HG03139 (cell line): Measurements from ENCODE around the gene CCDC15.

Experiments used
- ATAC-seq: cut with Tn5 transposase; IDR thresholded peaks from one replicate; pipeline ENCODE4 v1.9.1; 2021; ENCODE audit not compliant: unreplicated experiment

The CCDC15 gene

DNA sequence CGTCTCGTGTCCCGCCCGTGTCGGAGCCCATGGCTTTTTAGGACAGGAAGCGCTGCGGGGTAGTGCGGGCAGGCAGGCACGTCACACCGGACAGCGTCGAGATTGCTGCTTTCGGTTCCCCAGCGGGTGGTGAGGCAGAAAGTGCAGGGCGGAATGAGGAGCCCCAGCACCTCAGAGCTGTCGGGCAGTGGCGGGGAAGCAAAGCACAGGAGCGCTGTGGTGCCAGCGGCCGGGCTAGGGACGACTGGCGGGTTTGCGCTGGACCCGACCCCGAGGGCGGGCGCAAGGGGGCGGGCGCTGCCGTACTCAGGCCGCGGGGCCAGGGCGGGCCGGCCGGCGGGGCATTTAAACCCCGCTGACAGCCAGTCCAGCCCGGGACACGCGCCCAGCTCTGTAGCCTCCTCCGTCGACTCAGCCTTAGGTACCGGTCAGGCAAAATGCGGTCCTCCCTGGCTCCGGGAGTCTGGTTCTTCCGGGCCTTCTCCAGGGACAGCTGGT is 109.0 kb downstream of the CCDC15 start, which contains the start of gene SLC37A2:
SLC37A2 (plus strand) TSS at position 375 of the 498 bp plus-strand sequence; CDS start at position 438, 63 bp downstream.
- ATAC-seq, result peak; percentile 95

DNA sequence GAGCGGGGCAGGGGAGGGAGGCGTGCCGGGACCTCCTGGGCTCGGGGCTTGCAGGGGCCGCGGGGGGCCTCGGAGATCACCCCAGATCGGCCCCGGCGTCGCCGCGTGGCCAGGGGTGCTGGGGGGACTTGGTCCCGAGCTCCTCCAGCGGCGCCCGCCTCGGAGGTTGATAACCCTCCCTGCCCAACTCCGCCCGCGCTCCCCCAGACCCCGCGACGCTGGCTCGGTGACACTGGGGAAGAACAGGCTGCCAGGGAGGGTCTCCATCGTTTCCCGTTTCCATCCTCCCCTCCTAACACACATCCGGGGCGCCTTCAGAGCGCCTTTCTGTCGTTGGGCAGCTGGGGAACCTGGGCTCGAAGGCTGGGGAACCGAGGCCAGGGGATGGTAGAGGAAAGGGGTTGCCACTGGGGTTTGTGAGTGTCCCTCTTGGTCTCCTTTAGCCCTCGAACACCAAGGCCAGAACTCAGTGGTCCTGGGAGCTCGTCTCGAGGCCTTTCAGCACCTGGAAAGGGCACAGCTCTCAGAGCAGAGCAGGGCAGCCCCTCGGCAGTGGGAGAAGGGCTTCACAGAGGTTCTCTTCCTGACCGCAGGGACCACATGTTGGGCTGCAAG is 109.5 kb downstream of the CCDC15 start:
- ATAC-seq, result peak; percentile 14

DNA sequence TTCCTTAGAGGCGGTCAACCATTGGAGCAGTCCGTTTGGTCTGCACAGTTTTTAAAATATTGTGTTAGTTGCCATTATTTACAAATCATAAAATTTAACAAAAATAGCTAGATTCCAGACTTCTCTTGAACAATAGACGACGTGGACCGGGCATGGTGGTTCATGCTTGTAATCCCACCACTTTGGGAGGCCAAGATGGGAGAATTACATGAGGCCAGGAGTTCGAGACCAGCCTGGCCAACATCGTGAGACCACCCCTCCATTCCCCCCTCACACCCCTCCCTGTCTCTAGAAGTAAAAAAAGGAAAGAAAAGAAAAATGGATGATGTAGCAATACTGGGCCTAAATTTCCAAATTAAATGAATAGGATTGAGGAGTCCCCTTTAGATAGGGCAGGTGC is 110.1 kb downstream of the CCDC15 start:
- ATAC-seq, result no peak

DNA sequence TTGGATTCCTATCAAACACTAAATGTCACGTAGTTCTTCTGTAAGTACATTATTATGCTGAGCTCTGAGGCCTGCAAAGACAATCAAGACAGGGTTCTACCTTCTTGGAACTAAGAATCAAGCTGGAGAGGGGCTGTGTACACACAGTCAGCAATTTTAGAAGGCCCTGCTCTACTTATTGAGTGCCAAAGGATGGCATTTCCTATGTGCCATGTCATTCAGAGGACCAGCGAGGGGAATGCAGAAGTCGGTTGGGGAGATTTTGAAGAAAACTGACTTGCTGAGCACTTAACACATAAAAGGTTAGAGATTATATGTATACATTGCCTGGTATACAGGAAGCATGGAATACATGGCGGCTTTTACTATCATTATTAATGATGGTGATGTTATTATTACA is 114.4 kb downstream of the CCDC15 start:
- ATAC-seq, result no peak

DNA sequence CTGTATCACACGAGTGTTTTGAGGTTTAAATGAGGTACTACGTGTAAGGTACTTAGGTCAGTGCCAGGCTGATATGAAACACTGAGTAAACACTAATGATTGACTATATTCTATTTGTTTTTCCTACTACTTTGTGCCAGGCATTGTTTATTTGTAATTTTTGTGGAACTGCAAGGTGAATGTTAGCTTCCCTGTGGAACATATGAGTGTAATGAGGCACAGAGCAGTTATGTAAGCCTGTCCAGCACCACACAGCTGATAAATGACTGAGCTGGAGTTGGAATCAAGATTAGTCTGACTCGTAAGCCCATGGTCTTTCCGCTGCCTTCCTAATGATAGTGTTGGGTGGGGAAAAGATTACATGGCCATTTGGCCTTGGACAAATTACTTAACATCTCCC is 115.0 kb downstream of the CCDC15 start:
- ATAC-seq, result no peak

DNA sequence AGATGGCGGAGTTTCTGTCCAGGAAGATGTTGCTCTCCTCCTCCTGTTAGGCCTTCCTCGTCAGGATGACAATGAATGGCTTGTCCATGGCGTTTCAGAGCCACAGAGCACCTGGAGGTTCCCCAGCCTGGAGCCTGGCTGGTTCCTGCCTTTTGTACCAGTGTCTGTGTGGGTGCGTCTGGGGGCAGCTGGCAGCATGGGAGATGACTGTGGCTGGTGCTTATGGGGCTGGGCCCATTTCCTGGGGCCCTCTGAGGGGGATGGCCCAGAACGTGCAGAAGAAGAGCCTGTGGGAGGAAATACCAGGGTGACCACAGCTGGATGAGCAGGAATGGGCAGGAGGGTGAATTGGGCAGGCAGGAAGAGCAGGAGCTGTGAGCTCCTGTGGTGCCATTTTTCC is 115.8 kb downstream of the CCDC15 start:
- ATAC-seq, result no peak

DNA sequence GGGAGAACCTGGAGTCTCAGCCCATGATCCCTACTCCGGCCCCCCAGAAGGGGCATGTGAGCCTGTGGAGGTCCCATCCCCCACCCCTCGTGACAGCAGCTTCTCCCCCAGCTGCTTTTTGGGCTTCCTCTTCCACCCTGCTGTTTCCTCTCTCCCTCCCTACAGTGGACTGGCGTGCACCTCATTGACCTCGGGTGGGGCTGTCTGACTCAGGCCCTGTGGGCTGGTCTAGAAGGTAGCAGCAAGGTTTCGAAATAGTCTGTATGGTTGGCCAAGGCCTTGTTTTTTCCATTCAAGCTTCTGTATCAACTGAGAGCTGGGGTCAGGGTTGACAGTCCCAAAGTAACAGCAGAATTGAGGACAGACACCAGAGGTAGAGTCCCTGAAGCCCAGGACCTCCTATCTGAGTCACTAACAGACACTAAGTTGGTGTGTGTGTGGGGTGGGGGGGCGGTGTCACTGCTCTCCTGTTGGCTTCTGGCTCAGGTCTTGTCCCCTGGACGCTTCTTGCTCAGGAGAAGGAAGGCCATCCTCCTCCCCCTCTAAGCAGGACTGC is 116.8 kb downstream of the CCDC15 start:
- ATAC-seq, result peak; percentile 62

DNA sequence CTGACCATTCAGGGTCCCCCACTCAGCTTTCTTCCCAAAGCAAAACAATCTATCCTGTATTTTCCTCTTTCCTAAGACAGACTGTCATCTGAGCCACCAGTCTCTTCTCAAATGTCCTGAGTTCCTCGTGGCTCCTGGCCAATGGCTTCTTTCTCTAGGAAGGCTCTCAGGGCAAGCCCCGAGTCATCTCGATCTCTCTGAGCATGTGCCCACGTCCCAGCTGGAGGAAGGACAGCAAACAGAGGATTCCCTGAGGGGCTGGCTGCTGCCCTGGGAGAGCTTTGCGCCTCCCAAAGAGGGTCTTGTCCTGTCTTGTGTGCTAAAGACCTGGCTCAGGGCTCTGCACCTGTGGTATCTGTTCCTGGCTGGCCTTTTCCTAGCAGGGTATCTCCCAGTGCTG is 117.4 kb downstream of the CCDC15 start:
- no peak for ATAC-seq

DNA sequence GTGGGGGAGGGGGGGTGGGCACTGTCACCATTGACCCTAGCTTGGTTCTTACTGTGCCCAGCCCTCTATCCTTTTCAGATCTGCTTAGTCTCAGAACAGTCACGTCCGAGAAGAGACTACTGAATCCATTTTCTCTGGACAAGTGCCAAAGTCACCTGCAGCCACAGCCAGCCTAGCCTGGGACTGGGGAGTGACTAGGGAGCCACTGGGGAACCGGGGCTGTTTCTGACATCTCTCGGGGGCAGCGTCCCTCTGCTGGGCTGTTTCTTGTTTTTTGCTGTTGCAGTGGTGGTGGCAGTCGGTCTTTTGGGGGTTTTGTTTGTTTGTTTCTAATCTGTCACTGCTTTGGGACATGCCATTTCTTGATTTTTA is 117.8 kb downstream of the CCDC15 start:
- no peak for ATAC-seq

DNA sequence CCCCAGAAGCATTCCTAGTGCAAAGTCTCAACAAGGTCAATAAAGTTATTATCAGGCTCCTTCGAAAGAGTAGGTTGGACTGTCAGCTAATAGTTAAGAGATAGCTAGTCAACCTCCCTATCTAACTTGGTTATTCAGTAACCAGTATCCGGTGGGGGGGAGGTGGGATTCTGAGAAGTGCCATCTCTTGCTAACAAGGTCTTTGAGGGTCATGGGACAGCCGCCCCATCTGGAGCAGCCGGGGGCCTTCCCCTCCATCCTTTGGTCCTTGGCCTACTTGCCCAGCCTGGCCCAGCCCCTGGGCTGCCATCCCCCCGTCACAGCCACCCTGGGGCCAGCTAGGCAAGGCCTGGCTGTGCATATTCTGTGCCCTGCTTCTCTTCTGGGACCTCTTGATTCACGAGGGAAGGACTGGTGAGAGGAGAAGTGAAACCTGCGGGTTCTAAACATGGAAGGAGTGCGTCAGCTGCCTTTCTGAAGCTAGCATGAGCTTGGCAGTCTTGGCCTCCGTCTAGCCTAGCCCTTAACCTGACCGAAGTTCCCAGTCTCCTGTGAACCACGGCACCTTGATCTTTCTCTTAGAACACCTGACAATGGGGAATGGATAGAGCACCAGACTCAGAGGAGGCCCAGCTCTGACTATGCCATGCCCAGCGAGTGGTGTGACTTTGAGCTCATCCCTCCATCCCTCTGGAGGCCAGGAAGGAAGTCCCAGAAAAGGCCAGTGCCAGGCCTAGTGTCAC is 118.4 kb downstream of the CCDC15 start:
- peak; percentile 73 for ATAC-seq

DNA sequence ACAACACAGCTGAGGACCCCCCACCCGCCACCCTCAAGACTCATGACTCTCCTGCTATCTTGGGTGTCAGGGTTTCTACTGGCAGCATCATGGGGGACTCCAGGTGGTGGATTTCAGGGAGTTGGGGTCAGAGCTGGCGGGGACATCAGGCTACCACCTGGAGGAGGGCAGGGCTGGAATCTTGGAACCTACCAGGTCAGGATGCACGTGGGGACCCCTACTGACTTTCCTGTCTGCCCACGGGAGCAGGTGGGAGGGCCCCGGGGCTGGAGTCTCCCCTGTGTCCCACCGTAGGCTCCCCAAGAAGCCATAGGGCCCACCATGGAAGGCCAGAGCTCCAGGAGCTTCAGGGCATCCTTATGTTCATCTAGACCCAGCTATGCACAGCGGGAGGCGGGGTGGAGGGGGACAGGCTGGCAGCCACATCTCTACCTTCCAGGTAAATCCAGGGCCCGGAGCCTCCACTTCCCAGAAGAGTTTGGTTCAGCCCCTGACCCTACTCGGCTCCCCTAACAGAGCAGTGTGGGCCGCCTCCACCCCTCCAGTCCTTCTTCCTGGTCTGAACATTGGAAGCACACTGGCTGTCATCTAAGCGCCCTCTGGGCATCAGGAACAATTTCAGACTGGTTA is 119.1 kb downstream of the CCDC15 start:
- no peak for ATAC-seq

DNA sequence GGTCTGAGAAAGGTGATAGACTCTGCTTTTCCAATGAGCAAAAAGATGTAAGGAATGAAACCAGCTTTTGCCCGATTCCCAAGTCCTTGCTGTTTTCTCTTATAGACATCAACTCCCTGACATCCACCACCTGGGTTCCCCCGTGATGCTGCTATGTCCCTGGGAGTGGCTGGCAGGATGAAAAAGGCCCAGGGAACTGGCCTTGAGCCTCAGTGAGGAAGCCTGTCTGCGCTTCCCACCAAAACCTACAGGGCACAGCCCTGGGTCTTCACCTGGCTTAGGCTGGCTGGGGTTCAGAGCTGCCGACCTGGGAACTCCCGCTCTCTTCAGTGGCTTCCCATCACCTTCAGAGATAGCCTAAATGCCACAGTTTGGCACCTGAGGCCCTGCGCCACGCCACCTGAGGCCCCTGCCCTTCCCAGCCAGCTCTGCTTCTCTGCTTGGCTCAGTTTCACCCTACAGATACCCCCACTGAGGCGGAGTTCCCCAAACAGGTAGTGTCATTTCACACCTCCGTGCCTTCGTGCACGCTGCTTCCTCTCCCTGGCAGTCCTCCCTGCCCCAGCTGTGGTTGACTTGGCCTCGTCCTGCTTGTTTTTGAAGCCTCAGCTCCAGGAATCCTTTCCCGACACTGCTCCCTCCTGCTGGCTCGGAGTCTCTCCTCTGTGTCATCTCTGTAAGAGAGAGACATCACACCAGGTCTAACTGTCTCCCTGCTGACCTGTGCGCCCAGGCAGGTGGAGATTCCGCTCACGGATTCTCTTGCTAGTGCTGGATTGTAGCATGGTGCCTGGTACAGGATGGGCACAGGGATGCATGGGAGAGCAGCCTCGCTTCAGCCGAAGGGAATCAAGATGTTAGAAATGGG is 119.8 kb downstream of the CCDC15 start:
- ATAC-seq, result no peak

DNA sequence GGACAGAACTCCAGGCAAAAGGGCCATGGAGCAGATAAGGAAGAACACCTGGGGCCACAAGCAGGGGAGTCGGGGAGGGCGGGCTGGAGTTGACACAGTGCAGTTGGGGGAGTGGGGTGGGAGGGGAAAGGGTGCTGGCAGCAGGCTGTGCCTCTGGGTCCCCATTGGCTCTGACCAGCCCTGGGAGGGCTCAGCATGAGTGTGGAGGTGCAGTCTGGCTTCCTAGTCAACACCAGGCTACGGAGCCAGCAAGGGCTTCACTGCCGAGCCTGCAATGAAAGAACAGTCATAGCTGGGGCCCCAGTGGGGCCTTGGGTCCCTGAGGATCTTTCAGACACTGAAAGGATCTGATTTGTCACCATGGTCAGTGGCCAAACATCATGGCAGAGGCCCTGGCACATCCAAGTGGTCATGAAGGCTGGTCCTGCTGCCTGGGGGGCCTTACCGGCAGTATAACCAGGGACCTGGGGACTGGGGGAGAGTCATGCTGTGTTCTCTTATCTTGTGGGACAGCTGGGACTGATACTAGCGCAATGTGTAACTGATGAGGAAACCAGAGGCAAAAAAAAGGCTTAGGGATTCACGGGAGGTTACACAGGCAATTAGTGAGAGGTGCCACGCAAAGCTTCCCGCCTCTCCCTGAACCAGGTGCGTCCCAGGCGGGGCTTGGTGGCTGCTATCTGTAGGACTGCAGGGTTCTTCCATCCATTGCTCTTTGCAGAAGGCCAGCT is 120.7 kb downstream of the CCDC15 start:
- ATAC-seq, result no peak

DNA sequence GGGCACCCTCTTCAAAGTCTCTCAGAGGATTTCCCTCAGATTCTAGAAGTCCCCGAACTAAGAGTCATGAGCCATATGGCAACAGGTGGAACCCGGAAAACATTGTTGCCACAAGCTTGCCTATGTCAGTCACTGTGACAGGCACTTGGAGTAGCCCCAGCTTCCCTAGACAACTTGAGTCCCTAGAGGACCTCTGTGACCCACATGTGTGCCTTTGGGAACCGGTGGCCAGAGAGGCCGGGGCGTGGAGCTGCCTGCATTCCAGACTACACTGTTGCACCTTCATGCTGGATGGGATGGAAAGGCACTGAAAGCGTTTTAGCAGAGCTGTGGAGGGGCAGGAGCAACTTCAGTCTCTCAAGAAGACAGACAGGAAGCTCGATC is 121.2 kb downstream of the CCDC15 start:
- no peak for ATAC-seq

DNA sequence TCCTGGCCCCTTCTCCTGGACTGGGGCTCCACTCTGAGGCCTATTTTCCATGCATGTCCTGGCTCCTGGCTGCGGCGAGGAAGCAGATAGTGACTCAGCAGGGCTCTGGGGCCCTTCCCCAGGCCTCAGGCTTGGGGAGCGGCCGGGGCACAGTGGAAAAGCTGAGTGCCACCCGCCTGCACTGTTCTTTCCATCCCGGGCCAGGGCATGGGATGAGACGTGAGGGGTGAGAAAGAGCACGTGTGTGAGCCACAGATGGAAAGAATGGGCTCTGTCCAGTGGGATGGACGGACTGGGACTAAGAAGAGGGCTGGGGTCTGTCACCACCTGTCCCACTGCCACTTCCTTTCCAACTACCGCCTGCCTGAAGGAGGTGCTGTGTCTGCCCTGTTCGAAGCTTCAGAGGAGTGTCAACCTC is 121.9 kb downstream of the CCDC15 start:
- ATAC-seq, result no peak

DNA sequence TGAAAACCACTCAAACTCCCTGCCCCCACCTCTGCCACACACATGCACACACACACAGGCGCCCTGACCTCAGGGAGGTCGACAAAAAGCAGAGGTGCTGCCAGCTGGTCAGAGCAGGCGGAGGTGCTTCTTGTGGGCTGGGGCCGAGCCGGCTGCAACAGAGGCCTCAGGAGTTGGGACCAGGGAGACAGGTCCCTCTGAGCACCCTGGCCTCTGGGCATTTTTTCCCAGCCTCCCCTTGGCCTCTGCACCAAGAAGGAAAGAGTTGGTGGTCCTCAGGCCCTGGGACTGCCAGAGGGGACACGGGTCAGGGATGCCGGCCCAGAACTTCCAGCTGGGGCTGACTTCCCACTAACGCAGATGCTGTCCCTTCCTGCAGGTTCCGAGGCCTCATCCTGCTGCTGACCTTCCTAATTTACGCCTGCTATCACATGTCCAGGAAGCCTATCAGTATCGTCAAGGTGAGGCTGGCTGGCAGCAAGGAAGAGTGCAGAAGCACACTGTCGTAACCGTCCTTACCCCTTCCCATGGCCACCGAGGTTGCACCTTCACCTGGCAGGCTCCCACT is 122.5 kb downstream of the CCDC15 start:
- no peak for ATAC-seq

DNA sequence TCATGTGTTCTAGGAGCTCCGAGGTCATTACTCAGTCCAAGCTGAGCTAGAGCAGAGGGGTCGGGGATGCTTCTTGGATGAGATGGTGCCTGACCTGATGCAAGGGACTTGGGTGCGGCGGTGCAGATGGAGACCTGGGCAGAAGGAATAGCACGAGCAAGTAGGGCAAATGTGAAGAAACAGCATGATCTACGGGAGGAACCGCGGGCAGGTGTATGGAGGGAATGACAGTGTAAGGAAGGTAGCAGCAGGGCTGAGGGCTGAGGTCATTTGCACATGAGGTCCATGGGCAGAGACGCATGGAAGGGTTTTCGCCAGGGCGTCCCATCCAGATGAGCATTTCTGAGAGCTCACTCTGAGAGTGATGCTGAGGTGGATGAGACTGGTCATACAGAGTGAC is 124.0 kb downstream of the CCDC15 start:
- no peak for ATAC-seq

DNA sequence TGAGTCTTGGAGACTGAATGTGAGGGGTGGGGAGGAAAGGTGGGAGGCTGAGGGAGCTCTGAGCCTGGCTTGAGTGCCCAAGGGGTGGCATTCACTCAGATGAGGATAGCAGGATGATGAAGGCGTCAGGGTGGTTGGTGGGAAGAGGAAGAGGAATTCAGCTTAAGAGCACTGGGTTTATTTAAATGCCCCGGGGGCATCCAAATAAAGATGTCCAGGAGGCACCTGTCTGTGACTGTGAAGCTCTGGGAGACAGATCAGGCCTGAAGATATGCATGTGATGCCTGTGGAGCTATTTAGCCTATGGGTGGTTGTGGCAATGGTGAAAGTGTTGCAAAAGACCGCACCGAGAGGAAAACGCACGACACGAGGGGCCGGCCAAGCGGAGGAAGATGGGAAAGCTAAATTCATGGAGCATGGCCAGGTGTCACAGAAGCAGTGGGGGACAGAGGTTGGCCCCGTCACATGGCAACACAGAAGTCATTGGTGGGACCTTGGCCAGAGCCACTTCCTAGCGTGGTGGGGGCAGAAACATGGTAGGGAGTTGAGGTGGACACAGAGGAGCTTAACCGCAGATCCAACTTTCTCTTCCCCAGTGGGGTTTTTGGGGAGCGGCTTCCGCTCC is 124.6 kb downstream of the CCDC15 start:
- ATAC-seq, result no peak

DNA sequence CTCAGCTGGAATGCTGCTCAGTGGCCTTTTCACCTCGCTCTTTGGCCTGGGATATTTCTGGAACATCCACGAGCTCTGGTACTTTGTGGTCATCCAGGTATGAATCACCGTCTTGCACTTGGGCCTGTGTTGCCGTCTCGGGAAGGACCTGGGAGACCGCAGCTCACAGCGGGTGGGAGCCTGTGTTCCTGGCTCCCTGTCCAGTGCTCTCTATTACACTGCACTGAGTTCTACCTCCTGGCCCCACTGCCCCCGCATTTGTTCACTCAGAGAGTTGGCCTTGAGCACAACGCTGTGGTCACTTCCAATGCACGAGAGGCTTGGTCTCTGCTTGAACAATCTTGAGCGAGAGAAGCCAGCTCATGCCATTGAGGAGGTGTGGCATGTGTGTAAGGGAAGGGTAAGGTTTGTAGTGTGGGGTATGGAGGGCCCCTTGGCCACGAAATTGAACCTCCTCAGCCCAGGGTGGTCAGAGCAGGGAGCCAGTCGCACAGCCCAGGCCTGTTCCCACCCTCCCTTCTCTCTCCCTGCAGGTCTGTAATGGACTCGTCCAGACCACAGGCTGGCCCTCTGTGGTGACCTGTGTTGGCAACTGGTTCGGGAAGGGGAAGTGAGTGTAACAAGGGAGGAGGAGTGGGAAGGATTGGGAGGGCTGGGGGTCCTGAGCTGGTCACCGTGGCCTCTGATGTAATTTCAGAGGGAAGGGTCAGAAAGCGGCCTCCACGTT is 125.3 kb downstream of the CCDC15 start:
- no peak for ATAC-seq
